ENCODE measurements around the gene NR1H3.

Gene NR1H3

GRCh38 chr11:47244448-47245350, 13.1 kb upstream of the NR1H3 start:
- no peak for FAIRE-seq

DNA sequence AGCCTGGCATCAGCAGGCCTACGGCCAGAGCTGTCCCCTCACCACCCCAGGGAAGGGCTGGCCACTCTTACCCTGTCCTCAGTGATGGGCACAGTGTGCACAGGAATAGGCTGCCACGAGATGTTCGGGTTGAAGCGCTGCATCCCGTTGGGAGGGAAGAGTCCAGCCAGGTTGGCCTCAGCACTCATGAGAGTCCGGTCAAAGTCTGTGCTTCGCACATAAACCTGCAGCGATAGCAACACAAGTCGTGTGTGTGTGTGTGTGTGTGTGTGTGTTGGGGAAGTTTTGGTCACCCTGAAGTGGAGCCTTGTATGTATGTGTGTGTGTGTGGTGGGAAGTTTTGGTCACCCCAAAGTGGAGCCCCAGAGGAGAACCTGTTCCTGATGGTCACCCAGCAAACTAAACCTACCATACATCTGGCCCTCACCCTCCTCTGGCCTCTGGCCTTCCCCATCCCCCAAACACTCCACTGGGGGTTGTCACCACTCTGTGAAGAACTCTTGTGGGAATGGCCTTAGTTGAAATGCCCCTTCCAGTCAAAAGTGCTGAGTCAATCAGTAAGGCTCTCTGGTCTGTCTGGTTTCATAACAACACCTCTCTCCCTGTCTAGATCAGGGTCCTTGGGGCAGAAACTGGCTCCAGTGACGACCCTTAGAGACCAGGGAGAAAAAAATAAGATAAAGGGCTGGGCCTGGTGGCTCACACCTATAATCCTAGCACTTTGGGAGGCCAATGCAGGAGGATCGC, 12.0 kb upstream of the NR1H3 start:
- FAIRE-seq, result no peak

DNA sequence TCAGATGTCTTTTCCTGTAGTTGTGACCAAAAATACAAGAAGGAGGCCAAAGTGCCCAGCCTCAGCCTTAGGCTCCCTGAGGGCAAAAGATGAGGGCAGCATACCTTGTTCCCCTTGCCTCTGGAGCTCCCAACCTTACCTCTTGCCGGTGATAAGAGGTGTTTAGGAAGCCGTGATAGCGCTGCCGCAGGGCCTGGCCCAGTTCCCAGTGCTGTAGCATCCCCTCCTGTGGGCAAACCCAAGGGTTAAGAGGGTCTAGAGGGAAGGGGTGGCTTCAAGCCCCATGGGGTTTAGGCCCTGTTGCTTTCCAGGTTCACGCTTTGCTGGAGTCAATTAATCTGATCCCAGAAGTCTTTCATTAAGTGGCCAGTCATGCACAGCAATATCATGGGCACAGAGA, 10.3 kb upstream of the NR1H3 start:
- FAIRE-seq, result no peak

- FAIRE-seq, result no peak
These were observed 9.5 kb upstream of the NR1H3 start for GRCh38 chr11:47248304-47248663.

DNA sequence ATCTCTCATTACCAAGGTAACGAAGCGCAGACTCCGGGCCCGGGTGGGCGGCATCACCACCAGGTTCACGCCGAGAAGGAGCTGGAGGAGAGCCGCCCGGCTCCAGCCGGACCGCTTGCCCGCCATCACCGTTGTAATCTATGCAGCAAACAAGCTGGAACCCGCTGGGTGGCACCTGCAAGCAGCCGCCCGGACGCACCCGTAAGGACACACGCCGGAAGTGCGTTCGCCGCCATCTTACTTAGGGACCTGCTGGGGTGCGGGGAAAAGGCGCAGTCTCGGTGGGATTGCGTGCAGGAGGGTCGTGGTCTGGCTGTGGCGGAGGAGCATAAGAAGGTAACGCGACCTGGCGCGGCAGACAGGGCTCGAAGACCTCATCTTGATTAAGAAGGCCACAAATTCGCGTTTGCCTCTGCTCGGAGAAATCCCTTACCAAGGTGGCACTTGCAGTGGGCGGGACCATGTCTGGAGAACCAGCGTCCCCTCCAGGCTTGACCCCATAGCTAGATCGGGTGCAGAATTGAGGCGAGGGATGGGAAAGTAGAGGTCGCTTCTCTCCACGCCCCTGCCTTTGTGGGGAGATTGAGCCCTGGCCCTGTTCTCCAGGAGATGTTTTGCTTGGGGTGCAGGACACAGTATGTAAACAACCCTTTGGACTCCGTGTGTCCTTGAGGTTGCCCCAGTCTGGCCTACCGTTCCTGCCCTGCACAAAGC, 9.0 kb upstream of the NR1H3 start, which contains the start of gene ACP2:
ACP2 (minus strand) TSS at position 151 of the 714 bp plus-strand sequence; CDS start at position 126, 25 bp downstream.
- FAIRE-seq, result no peak

GRCh38 chr11:47249378-47249715, 8.4 kb upstream of the NR1H3 start:
- FAIRE-seq, result no peak

DNA sequence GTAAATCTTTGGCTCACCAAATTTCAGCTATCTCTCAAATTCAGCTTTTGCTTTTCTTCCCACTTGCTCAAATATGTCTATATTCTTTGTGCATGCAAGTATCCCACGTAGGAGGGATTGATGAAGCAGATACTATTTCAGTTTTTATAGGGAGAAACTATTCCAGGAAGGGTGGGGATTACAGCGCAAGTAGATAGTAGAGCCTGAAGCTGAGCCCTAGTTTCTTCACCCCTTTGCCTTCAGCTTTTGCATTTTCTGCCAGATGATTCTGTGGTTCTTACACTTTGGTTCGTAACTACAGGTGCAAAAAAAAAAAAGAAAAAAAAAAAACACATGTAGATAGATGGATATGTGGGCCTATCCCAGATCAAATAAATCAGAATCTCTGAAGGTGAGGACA, 6.0 kb upstream of the NR1H3 start:
- FAIRE-seq, result no peak

GRCh38 chr11:47253660-47254059, 4.1 kb upstream of the NR1H3 start:
- FAIRE-seq, result no peak

DNA sequence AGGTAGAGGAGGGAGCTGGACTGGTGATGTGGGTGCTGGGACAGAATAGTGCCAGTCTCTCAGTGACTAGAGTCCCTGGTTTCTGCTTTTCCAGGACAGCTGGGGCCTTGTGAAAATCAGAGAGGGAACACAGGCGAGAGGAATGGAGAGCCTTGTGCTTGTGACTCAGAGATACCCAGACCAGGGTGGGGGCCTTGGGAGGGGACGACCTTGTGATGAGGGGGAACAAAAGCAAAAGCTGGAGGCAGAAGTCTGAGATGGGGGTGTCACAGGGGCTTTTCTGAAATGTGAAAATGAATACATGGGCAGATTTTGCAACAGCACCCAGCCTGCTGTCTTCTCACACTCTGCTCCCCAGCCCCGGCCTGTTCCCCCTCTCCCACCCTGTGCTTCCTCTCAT, 3.4 kb upstream of the NR1H3 start:
- FAIRE-seq, result no peak

- FAIRE-seq, result no peak
These were observed 1.4 kb upstream of the NR1H3 start for GRCh38 chr11:47256374-47256773.

GRCh38 chr11:47257177-47257516, 649 bp upstream of the NR1H3 start:
- FAIRE-seq, result no peak

GRCh38 chr11:47258317-47258902, 614 bp downstream of the NR1H3 start:
- no peak for FAIRE-seq

DNA sequence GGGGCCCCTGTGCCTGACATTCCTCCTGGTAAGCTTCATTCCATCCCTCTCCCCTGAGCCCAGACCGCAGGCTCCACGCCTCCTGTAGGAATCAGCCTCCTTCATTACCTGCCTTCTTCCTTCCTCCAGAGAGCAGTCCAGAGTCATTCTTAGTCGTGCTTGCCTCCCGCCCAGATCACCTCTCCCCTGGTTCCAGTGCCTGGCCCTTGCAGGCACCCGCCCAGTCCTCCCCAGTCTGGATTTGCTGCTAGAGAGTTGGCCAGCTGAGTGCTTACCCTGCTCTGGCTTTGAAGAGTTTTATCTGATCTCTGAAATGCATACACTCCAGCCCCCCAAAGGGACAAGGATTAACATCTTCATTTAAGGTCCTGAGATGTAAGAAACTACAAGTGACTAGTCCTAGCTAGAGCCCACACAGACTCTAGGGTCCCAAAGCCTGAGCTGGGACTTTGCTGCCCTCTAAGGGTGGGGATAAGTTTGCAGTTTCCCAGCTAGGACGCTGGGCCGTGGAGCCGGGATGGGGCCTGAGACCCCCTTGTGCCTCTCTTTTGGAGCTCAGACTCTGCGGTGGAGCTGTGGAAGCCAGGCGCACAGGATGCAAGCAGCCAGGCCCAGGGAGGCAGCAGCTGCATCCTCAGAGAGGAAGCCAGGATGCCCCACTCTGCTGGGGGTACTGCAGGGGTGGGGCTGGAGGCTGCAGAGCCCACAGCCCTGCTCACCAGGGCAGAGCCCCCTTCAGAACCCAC, 1.6 kb downstream of the NR1H3 start:
- no peak for FAIRE-seq

GRCh38 chr11:47260366-47260765, 2.6 kb downstream of the NR1H3 start:
- no peak for FAIRE-seq

- no peak for FAIRE-seq
These were observed 3.5 kb downstream of the NR1H3 start for GRCh38 chr11:47261291-47261800.

- no peak for FAIRE-seq
These were observed 6.3 kb downstream of the NR1H3 start for GRCh38 chr11:47264119-47264518.

DNA sequence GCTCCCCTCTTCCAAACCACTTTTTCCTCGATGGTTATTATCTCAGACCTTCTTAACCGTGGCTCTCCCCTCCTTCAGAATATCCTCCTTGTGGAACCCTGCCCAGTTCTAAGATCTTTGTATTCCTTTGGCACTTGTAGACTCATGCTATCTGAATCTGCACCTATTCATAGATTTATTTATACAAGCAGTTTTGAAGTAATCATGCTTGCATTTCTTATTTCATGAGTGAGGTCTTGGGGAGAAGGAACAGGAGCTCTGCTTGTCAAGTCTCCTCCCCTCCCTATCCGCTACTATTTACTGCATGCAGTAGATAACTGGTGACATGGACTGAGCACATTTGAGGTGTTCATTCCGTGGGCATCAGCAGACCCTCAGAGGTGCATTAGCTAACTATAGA, 6.7 kb downstream of the NR1H3 start:
- FAIRE-seq, result no peak

- FAIRE-seq, result no peak
These were observed 10.1 kb downstream of the NR1H3 start for GRCh38 chr11:47267876-47268275.

GRCh38 chr11:47268448-47269001, 10.7 kb downstream of the NR1H3 start:
- FAIRE-seq, result no peak

DNA sequence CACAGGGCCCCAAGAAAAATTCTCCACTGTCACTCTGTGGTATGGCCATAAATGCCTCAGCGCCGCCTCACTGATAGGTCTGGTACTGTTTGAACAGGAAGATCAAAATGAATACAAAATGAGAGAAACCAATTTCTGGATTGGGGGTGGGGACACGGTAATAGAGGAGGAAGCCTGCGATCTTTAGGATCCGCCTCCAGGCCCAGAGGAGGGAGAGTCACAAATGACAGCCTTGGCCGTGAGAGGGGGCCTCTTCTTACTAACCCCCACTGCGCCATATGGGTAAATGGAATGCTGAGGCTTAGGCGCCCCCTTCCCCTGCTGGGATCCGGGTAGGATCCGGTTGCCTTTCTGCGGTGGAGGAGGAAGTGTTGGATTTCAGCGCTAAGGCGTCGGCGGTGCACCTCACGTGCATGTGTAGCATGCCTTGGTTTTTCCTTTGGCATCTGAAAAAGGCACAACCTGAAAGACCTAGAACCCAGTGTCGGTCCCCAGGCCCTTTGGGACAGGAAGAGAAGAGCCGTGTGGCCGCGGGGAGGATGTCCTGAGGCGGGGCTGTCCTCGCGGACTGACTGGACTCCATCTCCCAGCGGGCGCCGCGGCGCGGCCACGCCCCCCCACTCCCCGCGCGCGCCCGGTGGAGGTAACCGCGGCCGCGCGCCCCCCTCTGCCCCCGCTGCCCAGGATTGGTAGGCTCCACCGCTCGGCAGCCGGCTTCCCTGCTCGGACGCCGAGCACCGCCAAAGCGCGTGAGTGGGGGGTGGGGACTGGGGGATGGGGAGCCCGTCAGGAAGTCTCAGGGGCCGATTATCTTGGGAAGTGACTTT, 11.4 kb downstream of the NR1H3 start:
- no peak for FAIRE-seq

DNA sequence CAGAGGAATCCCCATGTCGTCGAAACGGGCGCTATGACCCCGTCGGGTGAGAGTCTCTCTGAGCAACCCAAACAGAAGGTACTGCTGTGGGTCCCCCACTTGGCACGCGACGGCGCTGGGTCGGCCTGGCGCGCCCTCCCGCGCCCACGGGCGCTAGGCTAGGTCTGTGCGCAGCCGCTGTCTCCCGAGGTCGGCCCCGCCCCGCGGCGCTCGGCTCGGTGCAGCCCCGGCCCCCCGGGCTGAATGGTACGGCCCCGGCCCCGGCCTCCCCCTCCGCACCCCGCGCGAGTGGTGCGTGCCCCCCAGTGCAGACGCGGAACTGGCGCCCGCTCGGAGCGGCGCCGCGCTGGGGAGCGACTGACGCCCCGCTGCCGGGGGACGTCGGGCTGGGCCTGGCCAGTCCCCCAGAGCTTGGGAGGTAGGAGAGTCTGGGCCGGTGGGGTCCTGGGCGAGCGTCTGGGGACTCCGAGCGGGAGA, 12.1 kb downstream of the NR1H3 start, which contains the start of gene MADD:
MADD (plus strand) TSS at position 305 of the 477 bp plus-strand sequence.
- FAIRE-seq, result no peak

All from A204.1 (cell line).